Left lung (tissue), 10 donors: Measurements from ENCODE around the gene B9D1. TPM values are rescaled to one million over a fixed set of nuclear protein-coding genes. Genes with fewer than 3 reads are reported as not detected.
A peak's percentile ranks its signal among the peaks of the same experiment; 100 is the strongest.

Experiments used
- ATAC-seq: fragments of 200-7000 bp; cut with Tn5 transposase; one replicate; pipeline ENCODE4 v1.9.1; 2020; ENCODE audit warnings: moderate library complexity
- DNase-seq, 4 donors: peaks; one replicate each; pipeline ENCODE4 v3.0.0-alpha.2; 2013 to 2020
- H3K27ac ChIP-seq, 2 donors: fragments of 200-600 bp; sonication (generic) in 1 of 2; one replicate each; pipeline versions ENCODE4 v1.5.0 to v1.8.0; 2020 to 2021
- H3K27me3 ChIP-seq, 2 donors: fragments of 200-600 bp; sonication (generic) in 1 of 2; one replicate each; pipeline versions ENCODE4 v1.5.0 to v1.8.0; 2020 to 2021
- H3K36me3 ChIP-seq, 2 donors: fragments of 200-600 bp; sonication (generic) in 1 of 2; one replicate each; pipeline versions ENCODE4 v1.5.0 to v1.8.0; 2020 to 2021
- H3K4me1 ChIP-seq, 2 donors: fragments of 200-600 bp; one replicate each; pipeline ENCODE4 v1.8.0; 2021
- H3K4me3 ChIP-seq, 2 donors: fragments of 200-600 bp; sonication (generic) in 1 of 2; one replicate each; pipeline versions ENCODE4 v1.5.0 to v1.8.0; 2020 to 2021; ENCODE audit warnings: mild to moderate bottlenecking in 1 of 2
- H3K9me3 ChIP-seq, 2 donors: fragments of 200-600 bp; sonication (generic) in 1 of 2; one replicate each; pipeline versions ENCODE4 v1.5.0 to v1.8.0; 2020 to 2021
- CTCF ChIP-seq, 2 donors: fragments of 200-600 bp; sonication (generic) in 1 of 2; IDR thresholded peaks; one replicate each; pipeline versions ENCODE4 v1.5.0 to v1.8.0; 2021; ENCODE audit warnings: antibody characterized with exemption in 2 of 2
- intact Hi-C, 2 donors: fragments of 100-400 bp; cut with DNase I; formaldehyde crosslinking; loops; one replicate each; pipeline versions ENCODE4 v1.11.2 to v1.14.2; 2022
- polyA plus RNA-seq, 6 donors: library from polyadenylated mRNA; unstranded; fragments of 120-200 nt; gene quantifications; one replicate each; pipeline ENCODE4 v1.2.1, GENCODE V29; 2013; ENCODE audit not compliant: insufficient read length in 6 of 6
- total RNA-seq, 2 donors: library from RNA; stranded (reverse); fragmentation: NEBNext Ultra II Directional; extraction: Animal tissue kit (Norgen Biotek cat#: 25700); gene quantifications; one replicate each; pipeline ENCODE4 v1.2.1, GENCODE V29; 2021
- donor health status: DM: no; HTN: yes; CAD: no.
- donor health status: DM: no; HTN: no; CAD: no.

Gene B9D1
- total and polyA plus RNA-seq, 8 donors = 11.4 to 24.1 (median 21.1) TPM

- no peak for TF ChIP-seq CTCF (IDR thresholded peaks at IDR 0.05)
- intact Hi-C loops = no loop called here
- peaks cover 0 to 10% of the 10 kb centered on the region in 2 donors for H3K36me3 ChIP-seq
- H3K9me3 ChIP-seq = no peaks in the 10 kb centered on the region
- ATAC-seq (no peak), DNase-seq (peak in 1 of 4 donors; percentile 11)
- H3K4me3 ChIP-seq = no peak overlapping the region
- peaks cover 0 to 37% of the 10 kb centered on the region in 2 donors for H3K27me3 ChIP-seq
- no peak overlapping the region for H3K27ac ChIP-seq
- peaks cover 0 to 22% of the 10 kb centered on the region in 2 donors for H3K4me1 ChIP-seq
Measured at GRCh38 chr17:19315104-19315503, 47.4 kb downstream of the B9D1 start.

GRCh38 chr17:19313746-19314651 is 48.5 kb downstream of the B9D1 start:
- ATAC-seq (no peak), DNase-seq (peak in 1 of 4 donors; percentile 24)
- peaks cover 0 to 48% of the 10 kb centered on the region in 2 donors for H3K27me3 ChIP-seq
- peaks cover 0 to 22% of the 10 kb centered on the region in 2 donors for H3K4me1 ChIP-seq
- H3K36me3 ChIP-seq = peaks cover 0 to 14% of the 10 kb centered on the region in 2 donors
- intact Hi-C loops = no loop called here
- H3K27ac ChIP-seq = peak overlapping the region in 1 of 2 donors; percentile 68
- H3K4me3 ChIP-seq = no peak overlapping the region
- H3K9me3 ChIP-seq = no peaks in the 10 kb centered on the region
- TF ChIP-seq CTCF (IDR thresholded peaks at IDR 0.05) = no peak

- intact Hi-C loops = no loop called here
- peaks cover 0 to 23% of the 10 kb centered on the region in 2 donors for H3K4me1 ChIP-seq
- TF ChIP-seq CTCF (IDR thresholded peaks at IDR 0.05) = no peak
- no peaks in the 10 kb centered on the region for H3K9me3 ChIP-seq
- peaks cover 0 to 14% of the 10 kb centered on the region in 2 donors for H3K36me3 ChIP-seq
- DNase-seq = peak in 1 of 4 donors; percentile 62
- H3K4me3 ChIP-seq = no peak overlapping the region
- H3K27me3 ChIP-seq = peaks cover 0 to 53% of the 10 kb centered on the region in 2 donors
- no peak for ATAC-seq
- H3K27ac ChIP-seq = peak overlapping the region in 1 of 2 donors; percentile 68
Measured at GRCh38 chr17:19313066-19313745, 49.3 kb downstream of the B9D1 start.

- DNase-seq (peak in 1 of 4 donors; percentile 57), ATAC-seq (no peak)
- peaks cover 0 to 53% of the 10 kb centered on the region in 2 donors for H3K27me3 ChIP-seq
- H3K4me3 ChIP-seq = no peak overlapping the region
- no peak for TF ChIP-seq CTCF (IDR thresholded peaks at IDR 0.05)
- peak overlapping the region in 1 of 2 donors; percentile 68 for H3K27ac ChIP-seq
- peaks cover 0 to 28% of the 10 kb centered on the region in 2 donors for H3K4me1 ChIP-seq
- intact Hi-C loops = no loop called here
- H3K9me3 ChIP-seq = no peaks in the 10 kb centered on the region
- peaks cover 0 to 14% of the 10 kb centered on the region in 2 donors for H3K36me3 ChIP-seq
Measured at GRCh38 chr17:19312406-19312805, 50.1 kb downstream of the B9D1 start.
